Measurements from ENCODE around the gene CPZ. TPM values are rescaled to one million over a fixed set of nuclear protein-coding genes. Genes with fewer than 3 reads are reported as not detected.

CPZ gene
- total RNA-seq, result not detected

GRCh38 chr4:8592366-8593263 lies at the start of gene CPZ:
TSS of gene CPZ (plus strand) at chr4:8592765. CDS start at chr4:8592834, 69 bp downstream.
- H3K9me3 Mint-ChIP-seq, result no peaks in the 10 kb centered on the region
- H3K27ac Mint-ChIP-seq, result no peak within 1 kb of the TSS

GRCh38 chr4:8542776-8543525 lies 49.6 kb upstream of the CPZ start:
- peaks cover 7% of the 10 kb centered on the region for H3K4me1 Mint-ChIP-seq (ENCODE audit: low read depth)
- no peak for ATAC-seq
- ChIA-PET CTCF (no interaction called here), POLR2A (no interaction called here)
- intact Hi-C loops (cut with micrococcal nuclease), result no loop called here
- no peaks in the 10 kb centered on the region for H3K27me3 Mint-ChIP-seq
- H3K36me3 Mint-ChIP-seq (ENCODE audit: low read depth), result no peaks in the 10 kb centered on the region
- H3K9me3 Mint-ChIP-seq, result no peaks in the 10 kb centered on the region
- TF ChIP-seq CTCF (IDR thresholded peaks at IDR 0.05), result no peak
- H3K27ac Mint-ChIP-seq, result no peak overlapping the region
- no peak for DNase-seq
- H3K4me3 Mint-ChIP-seq, result no peak overlapping the region

More at GRCh38 chr4:8592366-8593263, at the start of gene CPZ:
- ChIA-PET CTCF (interaction anchor here (1.1 kb wide), 1 partner anchor 15 kb away, joined by 3 read pairs; no protein-coding TSS in a partner anchor), POLR2A (no interaction called here)
- H3K4me3 Mint-ChIP-seq, result no peak within 1 kb of the TSS
- peaks cover 17% of the 10 kb centered on the region for H3K27me3 Mint-ChIP-seq
- intact Hi-C loops (cut with micrococcal nuclease), result loop anchor here (5.0 kb wide), 1 partner anchor 125 kb away; no protein-coding TSS in a partner anchor
- DNase-seq, result no peak
- no peak for ATAC-seq
- no peaks in the 10 kb centered on the region for H3K36me3 Mint-ChIP-seq (ENCODE audit: low read depth)
- H3K4me1 Mint-ChIP-seq (ENCODE audit: low read depth), result no peaks in the 10 kb centered on the region
- TF ChIP-seq CTCF (IDR thresholded peaks at IDR 0.05), result no peak

- no peak overlapping the region for H3K4me3 Mint-ChIP-seq
- H3K27me3 Mint-ChIP-seq, result no peaks in the 10 kb centered on the region
- H3K9me3 Mint-ChIP-seq, result no peaks in the 10 kb centered on the region
- ATAC-seq (no peak), DNase-seq (no peak)
- no peaks in the 10 kb centered on the region for H3K36me3 Mint-ChIP-seq (ENCODE audit: low read depth)
- no peak overlapping the region for H3K27ac Mint-ChIP-seq
- POLR2A ChIA-PET, result no interaction called here
- CTCF ChIA-PET, result no interaction called here
- TF ChIP-seq CTCF (IDR thresholded peaks at IDR 0.05), result no peak
- intact Hi-C loops (cut with micrococcal nuclease), result no loop called here
- peaks cover 7% of the 10 kb centered on the region for H3K4me1 Mint-ChIP-seq (ENCODE audit: low read depth)
Measured at GRCh38 chr4:8543623-8544022, 48.9 kb upstream of the CPZ start.

GRCh38 chr4:8544282-8544681 lies 48.3 kb upstream of the CPZ start:
- H3K9me3 Mint-ChIP-seq, result no peaks in the 10 kb centered on the region
- H3K36me3 Mint-ChIP-seq (ENCODE audit: low read depth), result no peaks in the 10 kb centered on the region
- H3K27ac Mint-ChIP-seq, result no peak overlapping the region
- intact Hi-C loops (cut with micrococcal nuclease), result no loop called here
- ChIA-PET CTCF (no interaction called here), POLR2A (no interaction called here)
- H3K27me3 Mint-ChIP-seq, result no peaks in the 10 kb centered on the region
- H3K4me1 Mint-ChIP-seq (ENCODE audit: low read depth), result peaks cover 7% of the 10 kb centered on the region
- H3K4me3 Mint-ChIP-seq, result no peak overlapping the region
- no peak for TF ChIP-seq CTCF (IDR thresholded peaks at IDR 0.05)
- ATAC-seq (no peak), DNase-seq (no peak)

Measured in activated CD8-positive, alpha-beta T cell treated with anti-CD3 and anti-CD28 coated beads for 36 hours (primary cell).